Ramos (cell line): ENCODE data around the gene BRINP1.
"Not testable (repeated sequence)": the region's sequence is repeated elsewhere in the genome, so short reads cannot be mapped to it uniquely, and the experiment has no call there.

Source experiments
- in situ Hi-C: fragments of 300-500 bp; cut with MboI; formaldehyde crosslinking; loops from one replicate; pipeline ENCODE4 v1.14.3; 2022; ENCODE audit warnings: low sequenced_read_pairs; ENCODE audit not compliant: unreplicated experiment

The BRINP1 gene

DNA sequence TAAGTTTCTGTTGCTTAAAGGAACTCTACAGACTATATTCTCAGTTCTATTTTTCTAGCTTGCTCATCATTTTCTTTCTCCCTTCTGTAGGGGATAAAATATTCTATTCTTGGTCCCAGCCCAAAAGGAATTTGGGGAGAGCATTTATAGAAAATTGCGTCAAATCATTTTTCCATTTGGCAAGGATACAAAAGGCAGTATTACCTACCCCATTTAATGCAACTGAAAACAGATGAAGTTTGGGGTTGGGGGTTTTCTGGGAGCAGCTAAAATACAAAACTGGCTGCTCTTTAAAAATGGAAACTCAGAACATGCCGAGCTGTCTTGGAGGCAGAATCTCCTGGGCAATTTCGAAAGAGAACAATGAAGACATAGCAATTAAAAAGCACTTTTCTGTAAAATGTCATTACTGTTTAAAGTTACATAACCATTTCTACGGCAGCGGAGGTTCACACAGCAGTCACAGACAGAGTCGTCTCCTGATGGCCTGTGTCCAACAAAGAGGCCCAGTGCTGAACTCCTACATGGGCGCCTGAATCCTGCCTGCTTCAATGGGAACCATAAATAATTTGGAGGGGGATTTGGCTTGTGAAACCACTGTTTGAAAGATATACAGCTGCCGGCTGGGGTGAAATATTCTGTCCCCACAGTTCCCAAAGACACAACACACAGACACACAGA lies 152.4 kb downstream of the BRINP1 start:
- in situ Hi-C loops: no loop called here

DNA sequence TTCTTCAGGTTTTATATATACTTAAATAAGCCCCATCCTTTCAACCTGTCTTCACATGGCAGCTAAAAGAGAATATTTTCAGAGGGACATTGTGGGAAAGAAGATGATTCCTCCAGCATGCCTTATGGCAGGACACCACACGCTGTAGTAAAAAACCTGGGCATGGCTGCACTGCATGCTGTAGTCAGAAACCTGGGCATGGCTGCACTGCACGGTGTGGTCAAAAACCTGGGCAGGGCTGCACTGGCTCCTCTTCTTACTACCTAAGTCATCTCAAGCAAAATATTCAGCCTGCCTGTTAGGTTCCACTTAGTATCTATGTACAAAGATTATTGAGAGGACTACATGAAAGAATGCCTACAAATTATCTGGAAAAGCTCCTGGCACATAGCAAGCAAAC lies 153.6 kb downstream of the BRINP1 start:
- in situ Hi-C loops: no loop called here

DNA sequence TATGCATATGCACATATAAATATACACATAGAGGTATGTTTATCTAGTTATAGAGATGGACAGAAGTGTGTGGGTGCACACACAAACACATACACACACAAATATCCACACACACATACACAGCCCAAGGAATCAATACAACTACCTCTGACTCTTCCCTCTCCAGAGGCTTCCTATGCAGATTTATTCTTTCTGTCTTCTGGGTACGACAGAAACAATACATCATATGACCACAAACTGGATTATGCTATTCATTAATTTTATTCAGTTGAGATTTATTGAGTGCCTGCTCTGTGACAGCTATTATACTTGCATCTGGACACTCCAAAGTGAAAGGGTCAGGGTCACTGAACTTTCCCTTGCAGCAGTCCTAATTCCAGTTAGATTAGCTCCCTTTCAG lies 155.8 kb downstream of the BRINP1 start:
- in situ Hi-C loops: no loop called here

DNA sequence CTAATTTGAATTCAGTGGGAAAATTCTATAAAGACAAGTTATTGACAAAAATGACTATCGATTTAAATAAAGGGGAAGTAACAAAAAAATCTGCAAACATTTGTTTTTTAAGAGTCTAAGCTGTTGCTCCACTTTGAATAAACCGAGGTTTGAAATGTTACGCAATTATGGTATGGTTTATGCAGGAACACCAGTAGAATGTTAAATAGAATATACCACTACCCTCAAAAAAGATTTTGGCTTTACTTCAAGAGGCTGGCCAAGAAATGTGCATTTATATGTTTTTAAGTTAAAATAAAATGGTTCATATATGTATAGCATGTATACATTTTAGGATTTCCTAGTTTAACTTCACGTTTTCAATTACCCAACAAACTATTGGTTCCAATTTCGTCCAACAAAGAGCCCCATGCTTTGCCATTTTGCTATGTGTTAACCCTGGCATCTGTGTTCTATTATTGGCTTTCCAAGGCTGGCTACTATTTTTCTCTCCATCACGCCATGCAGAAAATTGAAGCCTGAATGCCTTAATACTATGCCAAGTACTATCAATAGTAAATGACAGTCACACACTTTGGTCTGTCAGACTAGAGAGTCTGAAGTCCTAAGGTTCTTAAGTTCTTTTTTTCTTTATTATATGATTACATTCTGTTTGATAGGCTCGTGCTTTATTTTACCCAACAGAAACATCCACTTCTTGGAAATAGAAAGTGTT lies 171.2 kb downstream of the BRINP1 start:
- in situ Hi-C loops: no loop called here

GRCh38 chr9:119195521-119195920 lies 173.7 kb downstream of the BRINP1 start:
- in situ Hi-C loops: no loop called here

DNA sequence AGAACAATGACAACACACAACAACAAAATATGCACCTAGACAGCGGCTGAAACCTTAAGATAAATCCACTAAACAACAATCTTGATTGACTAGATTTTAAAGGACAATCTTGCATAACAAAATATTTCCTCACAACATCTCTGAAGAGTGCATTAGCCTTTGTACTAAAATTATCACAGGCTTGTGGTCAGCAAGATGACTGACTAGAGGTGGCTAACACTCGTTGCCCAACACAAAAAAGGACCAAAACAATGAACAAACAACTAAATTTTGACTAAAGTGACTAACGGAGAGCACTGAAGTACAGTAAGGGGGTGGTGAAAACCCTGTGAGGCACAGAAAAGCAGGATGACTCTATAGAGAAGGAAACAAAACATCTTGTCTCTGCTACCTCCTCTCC lies 183.9 kb downstream of the BRINP1 start:
- in situ Hi-C loops: no loop called here

GRCh38 chr9:119184265-119184936 lies 184.8 kb downstream of the BRINP1 start:
- in situ Hi-C loops: no loop called here

- in situ Hi-C loops: no loop called here
Observed at GRCh38 chr9:119181561-119181960, 187.7 kb downstream of the BRINP1 start.

DNA sequence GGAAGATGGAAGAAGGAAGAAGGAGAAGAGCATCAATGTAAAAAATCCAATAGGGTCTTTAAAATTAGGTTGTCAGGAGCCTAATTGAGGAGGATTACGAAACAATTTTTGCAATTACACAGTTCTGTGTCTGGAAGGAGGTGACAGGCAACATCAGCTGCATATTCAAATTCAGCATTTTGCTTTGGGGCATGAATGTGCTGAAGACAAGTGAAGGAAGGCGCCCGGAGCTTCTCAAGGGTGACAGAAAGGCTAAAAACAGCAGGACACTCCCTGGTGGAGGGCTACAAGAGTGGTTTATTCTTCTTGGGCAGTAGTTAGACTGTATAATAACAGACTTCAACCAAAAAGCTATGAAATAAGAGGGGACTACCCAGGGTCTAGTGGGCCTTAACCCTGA lies 188.3 kb downstream of the BRINP1 start:
- in situ Hi-C loops: no loop called here

GRCh38 chr9:119179701-119180100 lies 189.5 kb downstream of the BRINP1 start:
- in situ Hi-C loops: no loop called here

DNA sequence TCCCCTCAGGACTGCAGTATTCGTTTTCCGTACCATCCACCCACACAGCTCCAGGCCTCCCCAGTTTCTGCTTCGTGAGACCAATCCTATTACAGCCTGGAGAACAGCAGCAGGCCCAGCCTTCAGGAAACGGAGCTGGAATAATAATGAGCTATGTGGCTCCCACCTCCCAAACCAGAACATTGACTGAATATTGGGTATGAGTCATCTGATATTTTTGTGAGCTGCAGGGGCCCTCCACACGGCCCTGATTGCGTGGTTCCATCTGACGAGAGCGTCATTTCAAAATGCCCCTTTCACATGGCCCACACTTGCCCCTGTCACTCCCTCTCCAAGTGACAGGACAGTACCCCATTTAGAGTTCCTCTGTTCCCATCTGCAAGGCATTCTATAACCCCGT lies 192.0 kb downstream of the BRINP1 start:
- in situ Hi-C loops: no loop called here

- in situ Hi-C loops: no loop called here
Observed at GRCh38 chr9:119175581-119175980, 193.7 kb downstream of the BRINP1 start.

GRCh38 chr9:119169222-119169621 lies 200.0 kb downstream of the BRINP1 start:
- in situ Hi-C loops: not testable (repeated sequence)

GRCh38 chr9:119167876-119168275 lies 201.4 kb downstream of the BRINP1 start:
- in situ Hi-C loops: no loop called here

DNA sequence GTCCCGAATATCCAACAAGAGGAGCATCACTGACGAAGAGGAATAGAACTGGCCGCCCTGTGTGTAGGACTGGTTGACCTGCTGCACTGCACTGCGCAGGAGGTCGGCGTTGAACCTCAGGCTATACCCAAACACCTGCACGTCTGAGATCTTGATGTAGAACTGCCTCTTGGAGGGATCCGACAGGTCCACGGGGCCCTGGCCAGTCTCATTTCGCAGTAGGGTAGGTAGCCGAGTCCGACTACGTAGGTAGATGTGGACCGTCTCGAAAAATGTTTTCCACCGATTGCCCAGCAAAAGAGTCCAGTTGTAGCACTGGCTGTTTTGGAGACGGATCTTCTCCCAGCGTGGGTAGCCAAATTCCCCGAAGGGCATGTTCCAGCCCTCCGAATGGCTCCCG lies 202.0 kb downstream of the BRINP1 start:
- in situ Hi-C loops: no loop called here

GRCh38 chr9:119166096-119166495 lies 203.1 kb downstream of the BRINP1 start:
- in situ Hi-C loops: no loop called here

GRCh38 chr9:119165131-119165530 lies 204.1 kb downstream of the BRINP1 start:
- in situ Hi-C loops: no loop called here

GRCh38 chr9:119164716-119165115 lies 204.5 kb downstream of the BRINP1 start:
- in situ Hi-C loops: no loop called here

GRCh38 chr9:119160551-119160950 lies 208.7 kb downstream of the BRINP1 start:
- in situ Hi-C loops: no loop called here

GRCh38 chr9:119159386-119159785 lies 209.8 kb downstream of the BRINP1 start:
- in situ Hi-C loops: no loop called here

DNA sequence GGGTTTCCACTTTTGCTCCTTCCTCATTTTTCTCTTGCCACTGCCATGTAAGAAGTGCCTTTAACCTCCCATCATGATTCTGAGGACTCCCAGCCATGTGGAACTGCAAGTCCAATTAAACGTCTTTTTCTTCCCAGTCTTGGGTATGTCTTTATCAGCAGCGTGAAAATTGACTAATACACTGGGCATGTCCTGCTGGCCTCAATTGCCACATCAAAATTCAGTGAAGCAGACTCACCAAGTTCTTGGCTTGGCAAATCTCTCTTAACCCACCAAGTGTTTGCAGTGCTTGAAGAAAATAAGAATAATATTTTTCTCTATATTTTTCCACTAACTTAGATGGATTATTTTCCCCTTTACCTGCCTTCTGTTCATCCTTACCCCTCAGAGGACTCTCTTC lies 212.0 kb downstream of the BRINP1 start:
- in situ Hi-C loops: no loop called here
